ENCODE measurements around the gene NAT14.

NAT14 gene

GRCh38 chr19:55500368-55500952, 15.5 kb downstream of the NAT14 start:
- FAIRE-seq: no peak
- no peak for DNase-seq (ENCODE audit: low spot score)

- FAIRE-seq (no peak), DNase-seq (ENCODE audit: low spot score) (no peak)
Measured at GRCh38 chr19:55502197-55502952, 17.4 kb downstream of the NAT14 start.

GRCh38 chr19:55503157-55503501, 18.1 kb downstream of the NAT14 start:
- no peak for DNase-seq (ENCODE audit: low spot score)
- no peak for FAIRE-seq

GRCh38 chr19:55503502-55504251, 18.7 kb downstream of the NAT14 start:
- peak; percentile 71 for DNase-seq (ENCODE audit: low spot score)
- FAIRE-seq: no peak

- DNase-seq (ENCODE audit: low spot score) (no peak), FAIRE-seq (no peak)
Measured at GRCh38 chr19:55504252-55504603, 19.2 kb downstream of the NAT14 start.

- FAIRE-seq (no peak), DNase-seq (ENCODE audit: low spot score) (no peak)
Measured at GRCh38 chr19:55504981-55505380, 20.0 kb downstream of the NAT14 start.

GRCh38 chr19:55508120-55508519, 23.1 kb downstream of the NAT14 start:
- FAIRE-seq (no peak), DNase-seq (ENCODE audit: low spot score) (no peak)

GRCh38 chr19:55516878-55517620, 32.1 kb downstream of the NAT14 start:
- FAIRE-seq: peak; percentile 37
- peak; percentile 78 for DNase-seq (ENCODE audit: low spot score)

- peak; percentile 50 for DNase-seq (ENCODE audit: low spot score)
- no peak for FAIRE-seq
Measured at GRCh38 chr19:55519451-55520311, 34.7 kb downstream of the NAT14 start.

- no peak for DNase-seq (ENCODE audit: low spot score)
- FAIRE-seq: no peak
Measured at GRCh38 chr19:55520691-55521292, 35.8 kb downstream of the NAT14 start.

GRCh38 chr19:55525289-55526101, 40.5 kb downstream of the NAT14 start:
- DNase-seq (ENCODE audit: low spot score): no peak
- no peak for FAIRE-seq

GRCh38 chr19:55526216-55527196, 41.5 kb downstream of the NAT14 start:
- DNase-seq (ENCODE audit: low spot score) (peak; percentile 32), FAIRE-seq (no peak)

GRCh38 chr19:55527197-55528029, 42.4 kb downstream of the NAT14 start:
- DNase-seq (ENCODE audit: low spot score) (no peak), FAIRE-seq (no peak)

GRCh38 chr19:55528030-55528803, 43.2 kb downstream of the NAT14 start:
- DNase-seq (ENCODE audit: low spot score) (no peak), FAIRE-seq (no peak)

GRCh38 chr19:55529636-55530234, 44.7 kb downstream of the NAT14 start:
- DNase-seq (ENCODE audit: low spot score) (no peak), FAIRE-seq (no peak)

GRCh38 chr19:55530996-55531395, 46.0 kb downstream of the NAT14 start:
- FAIRE-seq (no peak), DNase-seq (ENCODE audit: low spot score) (no peak)

All from RCC 7860 (cell line).